Ascending aorta (tissue), 2 donors: ENCODE data around the gene TMEM178B. TPM values are rescaled to one million over a fixed set of nuclear protein-coding genes. Genes with fewer than 3 reads are reported as not detected.

ENCODE experiments used
- DNase-seq, 2 donors: peaks; one replicate each; pipeline ENCODE4 v3.0.0-alpha.2; 2019; ENCODE audit warnings: low spot score in 2 of 2
- H3K27ac ChIP-seq, 2 donors: fragments of 200-600 bp; sonication (generic); one replicate each; pipeline ENCODE4 v1.5.1; 2016 to 2017; ENCODE audit warnings: mild to moderate bottlenecking in 1 of 2
- H3K27me3 ChIP-seq: fragments of 200-600 bp; sonication (generic); one replicate; pipeline ENCODE4 v1.5.1; 2017
- H3K36me3 ChIP-seq, 2 donors: fragments of 200-600 bp; sonication (generic); one replicate each; pipeline ENCODE4 v1.5.1; 2016
- H3K4me1 ChIP-seq, 2 donors: fragments of 200-600 bp; sonication (generic); one replicate each; pipeline ENCODE4 v1.5.1; 2016 to 2017; ENCODE audit warnings: mild to moderate bottlenecking in 1 of 2
- H3K4me3 ChIP-seq, 2 donors: fragments of 200-600 bp; sonication (generic); one replicate each; pipeline ENCODE4 v1.5.1; 2016 to 2017; ENCODE audit warnings: mild to moderate bottlenecking in 1 of 2
- H3K9me3 ChIP-seq, 2 donors: fragments of 200-600 bp; sonication (generic); one replicate each; pipeline ENCODE4 v1.5.1; 2016
- CTCF ChIP-seq, 3 experiments: fragments of 200-600 bp in 2 of 3; fragments of 450-650 bp in 1 of 3; sonication (generic) in 2 of 3; IDR thresholded peaks; one replicate each; pipeline ENCODE4 v1.5.1; 2016 to 2019; ENCODE audit warnings: antibody characterized with exemption in 3 of 3, mild to moderate bottlenecking in 1 of 3, moderate library complexity in 1 of 3
- intact Hi-C: fragments of 100-400 bp; cut with DNase I; formaldehyde crosslinking; loops from one replicate; pipeline ENCODE4 v1.15.1; 2023
- total RNA-seq: library from RNA; depleted of rRNA; stranded (reverse); fragments of >200 nt; gene quantifications from one replicate; pipeline ENCODE4 v1.1.0, GENCODE V29; 2016

The TMEM178B gene
- total RNA-seq, 1 donor from 2014 or later = 1.9 TPM

GRCh38 chr7:141291541-141291940 lies 217.7 kb downstream of the TMEM178B start:
- no peaks in the 10 kb centered on the region for H3K9me3 ChIP-seq
- no peaks in the 10 kb centered on the region for H3K36me3 ChIP-seq
- no peaks in the 10 kb centered on the region for H3K27me3 ChIP-seq
- no peak for TF ChIP-seq CTCF (IDR thresholded peaks at IDR 0.05)
- DNase-seq = no peak
- intact Hi-C loops = no loop called here
- H3K27ac ChIP-seq = no peak overlapping the region
- H3K4me1 ChIP-seq = no peaks in the 10 kb centered on the region
- H3K4me3 ChIP-seq = no peak overlapping the region

GRCh38 chr7:141294143-141294829 lies 220.4 kb downstream of the TMEM178B start:
- Histone ChIP-seq H3K27me3 (no peaks in the 10 kb centered on the region), H3K36me3 (no peaks in the 10 kb centered on the region), H3K9me3 (no peaks in the 10 kb centered on the region), H3K4me1 (no peaks in the 10 kb centered on the region), H3K4me3 (no peak overlapping the region), H3K27ac (no peak overlapping the region)
- DNase-seq = no peak
- intact Hi-C loops = no loop called here
- no peak for TF ChIP-seq CTCF (IDR thresholded peaks at IDR 0.05)

- DNase-seq = no peak
Observed at GRCh38 chr7:141295367-141295895, 221.6 kb downstream of the TMEM178B start.

DNA sequence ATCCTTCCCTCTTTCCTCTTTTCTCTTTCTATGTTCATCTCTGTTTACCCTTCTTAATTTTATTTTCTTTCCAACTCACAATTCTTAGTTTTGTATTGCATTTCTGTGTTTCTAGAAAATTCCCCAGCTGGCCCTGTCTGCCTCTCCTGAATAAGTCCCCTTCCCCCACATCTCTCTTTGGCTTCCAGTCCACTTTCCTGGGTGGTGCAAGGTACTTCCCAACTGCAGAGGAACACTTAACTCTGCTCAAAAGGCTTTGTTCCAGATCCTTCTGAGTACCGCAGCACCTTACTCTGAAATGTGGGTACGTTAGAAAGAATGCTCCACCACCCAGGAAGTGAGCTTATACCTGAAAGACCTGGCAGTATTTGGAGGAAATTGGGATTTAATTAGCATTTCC lies 227.0 kb downstream of the TMEM178B start:
- Histone ChIP-seq H3K4me3 (no peak overlapping the region), H3K27me3 (no peaks in the 10 kb centered on the region), H3K27ac (no peak overlapping the region), H3K9me3 (no peaks in the 10 kb centered on the region), H3K4me1 (no peaks in the 10 kb centered on the region), H3K36me3 (no peaks in the 10 kb centered on the region)
- TF ChIP-seq CTCF (IDR thresholded peaks at IDR 0.05) = no peak
- intact Hi-C loops = no loop called here
- no peak for DNase-seq

More at GRCh38 chr7:141295367-141295895, 221.6 kb downstream of the TMEM178B start:
- TF ChIP-seq CTCF (IDR thresholded peaks at IDR 0.05) = no peak
- no peaks in the 10 kb centered on the region for H3K9me3 ChIP-seq
- intact Hi-C loops = no loop called here
- H3K36me3 ChIP-seq = no peaks in the 10 kb centered on the region
- no peaks in the 10 kb centered on the region for H3K4me1 ChIP-seq
- H3K4me3 ChIP-seq = no peak overlapping the region
- no peaks in the 10 kb centered on the region for H3K27me3 ChIP-seq
- H3K27ac ChIP-seq = no peak overlapping the region

DNA sequence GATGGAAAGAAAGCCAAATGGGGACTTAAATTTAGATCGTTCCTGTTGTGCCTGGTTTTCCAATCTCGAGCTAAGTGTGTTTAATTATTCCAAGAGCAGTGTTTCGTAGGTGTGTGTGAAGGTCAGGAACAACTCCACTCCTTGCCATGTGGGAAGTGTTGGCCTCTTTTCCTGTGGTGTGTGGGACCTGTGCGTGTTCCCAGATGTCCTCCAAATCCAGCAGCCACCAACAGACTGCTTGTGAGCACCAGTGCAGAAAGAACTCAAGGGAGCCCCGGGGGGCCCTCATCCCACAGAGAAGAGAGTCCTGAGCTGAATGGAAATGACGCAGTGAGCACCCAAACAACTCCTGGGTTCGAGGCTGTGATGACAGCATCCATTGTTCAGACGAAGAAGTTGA lies 227.7 kb downstream of the TMEM178B start:
- Histone ChIP-seq H3K27ac (no peak overlapping the region), H3K36me3 (no peaks in the 10 kb centered on the region), H3K27me3 (no peaks in the 10 kb centered on the region), H3K4me1 (no peaks in the 10 kb centered on the region), H3K9me3 (no peaks in the 10 kb centered on the region), H3K4me3 (no peak overlapping the region)
- intact Hi-C loops = no loop called here
- no peak for TF ChIP-seq CTCF (IDR thresholded peaks at IDR 0.05)
- no peak for DNase-seq
